NOMO-1 treated with DMSO at 0.1 percent for 48 hours (cell line): ENCODE measurements around the gene KCNQ1.

Experiments
- DNase-seq: peaks from one replicate; lab custom pipeline; 2025; ENCODE audit not compliant: unreplicated experiment; lab: John Stamatoyannopoulos, UW

KCNQ1 gene

DNA sequence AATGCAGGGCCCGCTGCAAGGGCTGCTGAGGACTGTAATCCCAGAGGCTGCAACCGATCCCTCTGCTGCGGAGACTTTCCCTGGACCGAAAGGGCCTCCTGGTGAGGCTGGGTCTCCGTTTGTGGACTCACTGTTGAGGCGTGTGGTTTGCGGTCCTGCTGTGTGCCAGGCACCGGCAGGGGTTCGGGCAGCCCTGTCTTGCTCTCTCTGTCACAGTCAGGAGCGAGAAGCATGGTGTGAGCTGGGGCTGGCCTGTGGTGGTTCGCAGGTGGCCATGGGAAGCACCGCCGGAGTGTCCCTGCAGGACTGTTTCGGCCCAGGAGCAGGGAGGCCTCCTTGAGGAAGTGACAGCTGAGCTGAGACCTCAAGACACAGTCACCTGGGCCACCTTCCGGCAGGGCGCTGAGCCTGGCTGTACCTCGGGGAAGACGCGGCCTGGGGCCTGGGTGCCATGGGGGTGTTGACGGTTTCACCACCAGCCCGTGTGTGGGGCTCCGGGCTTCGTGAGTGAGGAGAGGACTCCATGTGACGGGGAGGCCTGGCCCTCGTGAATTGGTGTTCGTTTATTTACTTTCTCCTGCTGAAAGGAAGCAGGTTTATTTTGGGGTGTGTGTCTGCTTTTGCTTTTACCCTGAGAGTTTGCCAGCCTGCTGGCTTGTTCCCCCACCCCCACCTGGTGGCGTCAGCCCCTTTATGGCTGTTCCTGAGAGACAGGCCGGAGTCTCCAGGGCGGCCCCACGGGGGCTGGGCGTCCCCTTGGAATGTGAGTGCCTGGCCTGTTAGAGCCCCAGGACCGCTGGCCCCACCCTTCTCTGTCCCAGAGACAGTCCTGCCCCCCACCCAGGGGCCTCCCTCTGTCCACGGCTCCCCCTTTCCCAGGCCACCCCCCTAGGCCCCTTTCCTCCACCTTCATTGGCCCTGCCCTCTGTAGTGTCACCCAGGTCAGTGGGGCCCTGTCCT is 132.5 kb downstream of the KCNQ1 start:
- no peak for DNase-seq

DNA sequence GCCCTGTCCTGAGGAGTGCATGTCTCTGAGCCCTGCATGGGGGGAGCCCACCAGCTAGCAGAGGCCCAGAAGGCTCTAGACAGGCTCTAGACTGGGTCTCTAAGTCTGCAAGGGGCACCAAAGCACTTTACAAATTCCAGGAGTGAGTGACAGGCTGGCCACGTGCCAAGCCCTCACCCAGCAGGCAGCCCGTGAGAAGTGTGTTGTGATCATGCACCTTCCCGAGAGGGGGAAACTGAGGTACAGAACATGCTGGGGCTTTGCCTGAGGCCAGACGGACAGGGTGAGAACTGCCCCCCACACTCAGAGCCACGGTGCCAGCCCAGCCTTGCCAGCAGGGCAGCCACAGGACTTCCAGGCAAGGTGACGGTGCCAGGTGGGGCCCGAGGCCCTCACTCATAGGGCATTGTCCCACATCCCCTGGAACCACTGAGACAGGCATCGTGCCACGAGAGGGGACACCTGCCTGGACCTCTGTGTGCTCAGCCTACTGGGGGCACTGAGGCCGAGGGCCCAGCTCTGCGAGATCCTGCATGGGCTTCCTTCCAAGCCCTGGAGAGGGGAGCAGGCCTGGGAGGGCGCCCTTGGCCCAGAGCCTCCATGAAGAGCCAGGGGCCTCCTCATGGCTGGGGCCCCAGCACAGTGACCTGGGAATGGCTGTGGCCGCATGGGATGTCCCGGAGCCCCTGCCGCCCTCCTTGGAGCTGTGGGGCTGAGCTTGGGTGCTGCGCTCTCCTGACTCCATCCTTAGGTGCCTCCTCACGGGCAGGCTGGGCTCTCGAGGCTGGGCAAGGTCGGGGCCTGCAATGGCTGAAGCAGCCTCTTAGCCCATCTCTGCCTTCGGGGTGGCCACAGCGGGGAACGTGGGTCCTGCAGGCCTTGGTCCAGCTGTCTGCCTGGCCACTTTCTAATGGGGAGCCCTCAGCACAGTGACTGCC is 133.5 kb downstream of the KCNQ1 start:
- no peak for DNase-seq

DNA sequence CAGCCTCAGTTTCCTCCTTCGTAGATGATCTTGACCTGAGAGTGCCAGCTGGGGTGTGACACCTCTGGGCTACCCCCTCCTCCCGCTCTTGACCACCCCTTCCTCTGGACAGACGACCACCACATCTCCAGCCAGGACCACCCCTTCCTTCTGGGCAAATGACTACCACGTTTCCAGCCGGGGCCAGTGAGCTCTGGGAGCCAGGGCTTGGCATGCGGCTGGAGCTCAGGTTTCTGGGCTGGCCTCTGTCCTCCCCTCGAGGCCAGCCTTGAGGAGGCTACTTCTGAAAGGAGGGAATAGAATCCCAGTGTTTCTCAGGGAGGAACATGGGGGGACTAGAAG is 134.1 kb downstream of the KCNQ1 start:
- DNase-seq: no peak

- DNase-seq: no peak
Measured at GRCh38 chr11:2579315-2580060, 134.7 kb downstream of the KCNQ1 start.

DNA sequence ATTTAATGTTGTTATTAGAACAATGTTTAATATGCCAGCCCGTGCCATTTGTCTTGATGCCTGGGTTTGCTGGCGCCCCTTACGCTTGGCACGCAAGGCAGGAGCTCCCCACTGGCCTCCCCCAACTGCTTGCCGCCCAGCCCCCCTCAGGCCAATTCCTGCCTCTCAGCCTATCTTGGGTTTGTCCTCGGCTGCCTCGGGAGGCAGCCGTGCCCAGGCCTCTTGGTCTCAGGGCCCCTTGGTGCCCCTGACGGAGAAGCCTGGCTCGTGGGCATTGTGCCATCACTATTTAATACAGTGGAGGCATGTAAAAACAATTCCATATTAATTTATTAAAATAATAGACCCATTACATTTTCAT is 135.2 kb downstream of the KCNQ1 start:
- DNase-seq: no peak

GRCh38 chr11:2580571-2581001 is 135.8 kb downstream of the KCNQ1 start:
- no peak for DNase-seq

DNA sequence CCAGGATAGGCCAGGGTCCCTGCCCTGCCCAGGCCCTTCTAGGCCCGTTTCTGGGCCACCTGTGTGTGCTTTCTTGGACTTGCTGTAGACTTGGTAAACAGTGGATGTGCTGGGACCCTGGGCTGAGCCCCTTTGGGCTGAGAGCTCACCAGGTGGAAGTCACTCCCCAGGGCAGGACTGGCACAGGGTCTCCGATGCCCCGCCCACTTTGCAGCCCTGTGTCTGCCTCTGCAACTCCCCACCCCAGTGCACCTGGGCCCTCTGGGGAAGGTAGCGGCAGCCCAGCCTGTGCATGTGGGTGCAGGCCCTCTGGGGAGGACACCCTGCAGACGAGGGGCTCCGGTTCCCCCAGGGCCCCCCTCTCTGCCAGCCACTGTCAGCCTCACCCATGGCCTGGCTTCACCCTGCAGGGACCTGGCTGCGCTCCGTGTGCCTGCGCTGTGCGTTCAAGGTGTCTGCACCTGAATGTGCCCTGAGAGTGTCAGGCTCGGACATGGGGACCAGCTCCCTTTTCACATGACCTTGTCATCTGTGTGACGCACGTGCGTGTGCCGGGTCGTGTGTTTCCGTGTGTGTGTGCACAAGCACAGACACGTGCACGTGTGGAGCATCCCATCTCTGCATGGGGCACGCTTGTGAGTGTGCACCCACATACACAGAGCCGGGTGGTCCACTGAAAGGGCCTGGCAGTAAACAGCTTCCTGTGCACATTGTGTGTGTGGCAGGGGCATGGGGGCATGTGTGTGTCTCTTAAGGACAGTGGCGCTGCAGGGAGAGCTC is 136.5 kb downstream of the KCNQ1 start:
- DNase-seq: no peak

DNA sequence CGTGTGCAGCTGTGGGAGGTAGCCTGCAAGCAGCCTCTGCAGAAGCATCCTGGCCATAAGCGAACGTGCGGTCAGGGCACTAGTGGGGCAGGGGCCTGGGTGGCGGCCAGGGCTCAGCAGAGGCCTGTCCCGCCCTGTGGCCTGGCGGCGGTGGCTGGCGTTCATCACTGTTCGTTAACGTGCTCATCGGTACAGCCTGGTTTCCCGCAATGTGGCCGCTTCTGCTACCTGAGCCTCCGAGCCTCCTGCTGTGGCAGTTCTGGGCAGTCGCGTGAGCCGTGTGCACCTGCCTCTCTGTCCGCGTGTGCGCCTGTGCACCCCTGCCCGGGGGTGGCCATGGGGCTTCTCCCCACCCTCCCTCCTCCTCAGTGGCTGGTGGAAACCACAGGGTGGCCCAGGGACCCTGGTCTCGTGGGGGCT is 137.1 kb downstream of the KCNQ1 start:
- no peak for DNase-seq

- no peak for DNase-seq
Measured at GRCh38 chr11:2582351-2582945, 137.6 kb downstream of the KCNQ1 start.

DNA sequence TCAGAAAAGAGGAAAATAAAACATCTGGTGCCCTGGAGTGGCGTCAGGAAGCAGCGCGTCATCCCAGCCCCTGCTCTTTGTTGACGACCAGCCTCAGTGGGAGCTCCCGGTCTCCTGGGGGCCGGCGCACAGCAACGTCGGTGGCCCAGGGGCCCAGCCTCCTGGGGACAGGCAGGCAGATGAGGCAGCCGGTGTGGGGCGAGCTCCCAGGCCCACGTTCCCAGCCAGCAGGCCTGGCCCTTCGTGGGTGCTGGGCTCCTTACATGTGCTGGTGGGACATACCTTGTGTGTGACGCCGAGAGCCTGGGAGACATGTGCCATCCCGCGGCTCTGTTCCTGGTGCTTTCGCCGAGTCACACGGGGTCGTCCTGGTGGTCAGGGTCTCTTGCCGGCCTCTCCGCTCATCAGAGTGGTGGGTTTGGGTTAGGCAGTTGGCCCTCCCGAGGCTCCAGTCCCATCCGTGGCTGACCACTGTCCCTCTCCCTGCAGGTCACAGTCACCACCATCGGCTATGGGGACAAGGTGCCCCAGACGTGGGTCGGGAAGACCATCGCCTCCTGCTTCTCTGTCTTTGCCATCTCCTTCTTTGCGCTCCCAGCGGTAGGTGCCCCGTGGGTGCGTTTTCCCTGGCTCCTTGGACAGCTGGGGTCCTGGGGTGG is 138.3 kb downstream of the KCNQ1 start:
- DNase-seq: no peak

DNA sequence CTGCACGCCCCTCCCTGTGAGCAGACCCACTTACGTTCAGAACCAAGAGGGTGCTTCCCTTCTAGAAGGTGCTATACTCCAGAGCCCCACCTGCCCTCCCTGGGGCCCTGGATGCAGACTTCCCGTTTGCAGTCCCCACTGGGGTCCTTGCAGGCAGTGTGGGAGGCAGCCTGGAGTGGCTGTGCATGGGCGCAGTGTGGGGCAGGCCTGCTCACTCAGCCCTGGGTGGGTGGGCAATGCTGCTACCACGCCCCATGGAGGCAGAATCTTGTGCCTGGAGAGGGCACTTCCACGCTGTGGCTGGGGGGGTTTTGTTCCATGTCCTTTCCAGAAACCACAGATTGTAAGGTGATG is 138.8 kb downstream of the KCNQ1 start:
- no peak for DNase-seq

GRCh38 chr11:2584434-2584811 is 139.6 kb downstream of the KCNQ1 start:
- DNase-seq: no peak

- no peak for DNase-seq
Measured at GRCh38 chr11:2584812-2585565, 140.2 kb downstream of the KCNQ1 start.

DNA sequence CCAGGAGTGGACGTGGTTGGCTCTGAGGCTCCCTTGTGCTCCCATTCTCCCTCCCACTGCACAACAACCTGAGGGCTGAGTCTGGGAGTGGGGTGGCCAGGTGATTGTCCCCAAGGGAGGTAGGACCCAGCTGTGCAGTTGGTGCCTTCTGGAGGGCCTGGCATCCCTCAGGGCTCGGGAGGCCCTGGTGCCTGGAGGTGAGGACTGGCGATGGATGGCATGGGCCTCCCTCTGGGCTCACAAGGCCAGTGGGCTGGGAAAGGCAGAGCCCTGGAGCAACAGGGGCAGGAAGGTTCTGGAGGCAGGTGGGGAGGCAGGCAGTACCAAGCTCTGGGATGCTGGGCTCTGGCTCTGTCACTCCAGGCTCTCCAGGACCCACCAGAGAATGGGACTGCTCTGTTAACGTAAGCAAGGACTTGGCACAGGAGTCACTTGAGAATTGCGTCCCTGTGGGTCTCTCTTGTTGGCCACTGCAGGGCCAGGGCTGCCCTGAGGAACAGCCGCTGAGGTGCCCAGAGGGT is 140.8 kb downstream of the KCNQ1 start:
- no peak for DNase-seq

GRCh38 chr11:2586087-2586792 is 141.4 kb downstream of the KCNQ1 start:
- no peak for DNase-seq

DNA sequence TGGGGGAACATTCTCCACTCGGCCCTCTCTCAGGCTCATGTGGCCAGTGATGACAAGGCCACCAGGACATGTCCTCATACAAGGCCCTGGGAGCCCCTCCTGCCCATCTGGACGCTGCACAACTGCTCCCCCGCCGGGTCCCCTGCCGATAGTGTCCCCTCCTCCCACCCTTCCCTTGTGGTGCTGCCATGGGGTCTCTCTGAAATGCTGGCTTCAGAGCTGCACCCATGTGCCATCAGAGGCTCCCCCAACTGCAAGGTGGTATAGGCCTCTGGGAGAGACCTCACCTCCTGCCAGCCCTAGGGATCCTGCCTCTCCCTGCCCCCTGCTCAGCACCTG is 142.0 kb downstream of the KCNQ1 start:
- DNase-seq: no peak

GRCh38 chr11:2587132-2587930 is 142.5 kb downstream of the KCNQ1 start:
- DNase-seq: no peak
